HepG2 (cell line): Measurements from ENCODE around the gene SDC1. TPM values are rescaled to one million over a fixed set of nuclear protein-coding genes. Genes with fewer than 3 reads are reported as not detected.

ENCODE experiments used
- FOXA1 ChIP-seq, 2 experiments: fragments of 450-650 bp in 1 of 2; sonication (generic) in 1 of 2; formaldehyde crosslinking in 1 of 2; IDR thresholded peaks; 2 replicates each; pipeline versions ENCODE4 v1.4.0 to v1.6.1; 2016 to 2020; ENCODE audit warnings: missing genetic modification reagents in 1 of 2
- GATAD1 ChIP-seq: IDR thresholded peaks from 2 replicates; pipeline ENCODE4 v1.6.1; 2016; ENCODE audit warnings: missing genetic modification reagents, missing compliant biosample characterization
- HMG20A ChIP-seq: IDR thresholded peaks from 2 replicates; pipeline ENCODE4 v1.6.1; 2016; ENCODE audit warnings: borderline replicate concordance
- MAFF ChIP-seq: IDR thresholded peaks from 2 replicates; pipeline ENCODE4 v1.6.1; 2011; ENCODE audit warnings: low read depth, low read length, improper control_type of control experiment
- MED1 ChIP-seq: sonication (generic); formaldehyde crosslinking; IDR thresholded peaks from 2 replicates; pipeline ENCODE4 v1.4.0; 2020; ENCODE audit warnings: missing genetic modification reagents
- PAWR ChIP-seq: sonication (generic); formaldehyde crosslinking; IDR thresholded peaks from 2 replicates; pipeline ENCODE4 v1.4.0; 2020; ENCODE audit warnings: missing genetic modification reagents, mild to moderate bottlenecking, borderline replicate concordance
- PCBP1 ChIP-seq: fragments of 200-400 bp; formaldehyde crosslinking; IDR thresholded peaks from 2 replicates; pipeline ENCODE4 v1.6.1; 2017; ENCODE audit warnings: mild to moderate bottlenecking, low read depth, low read length, borderline replicate concordance
- SALL1 ChIP-seq: sonication (generic); formaldehyde crosslinking; IDR thresholded peaks from 2 replicates; pipeline ENCODE4 v1.8.0; 2022; ENCODE audit warnings: mild to moderate bottlenecking, missing genetic modification reagents
- ZBTB2 ChIP-seq: sonication (generic); formaldehyde crosslinking; IDR thresholded peaks from 2 replicates; pipeline ENCODE4 v1.8.0; 2022; ENCODE audit warnings: low read depth, missing genetic modification reagents
- ZBTB46 ChIP-seq: sonication (generic); formaldehyde crosslinking; IDR thresholded peaks from 2 replicates; pipeline ENCODE4 v1.4.0; 2020; ENCODE audit warnings: mild to moderate bottlenecking, missing genetic modification reagents, borderline replicate concordance
- ZFP41 ChIP-seq: sonication (generic); formaldehyde crosslinking; IDR thresholded peaks from 2 replicates; pipeline ENCODE4 v1.4.0; 2020; ENCODE audit warnings: mild to moderate bottlenecking, missing genetic modification reagents, borderline replicate concordance
- ZNF101 ChIP-seq: sonication (generic); formaldehyde crosslinking; IDR thresholded peaks from 2 replicates; pipeline ENCODE4 v1.4.0; 2020; ENCODE audit warnings: mild to moderate bottlenecking, low read depth, missing genetic modification reagents, borderline replicate concordance
- ZNF280D ChIP-seq: sonication (generic); formaldehyde crosslinking; IDR thresholded peaks from 2 replicates; pipeline ENCODE4 v1.5.1; 2020; ENCODE audit warnings: mild to moderate bottlenecking, missing genetic modification reagents
- ZNF547 ChIP-seq: sonication (generic); formaldehyde crosslinking; IDR thresholded peaks from 2 replicates; pipeline ENCODE4 v1.5.1; 2020; ENCODE audit warnings: mild to moderate bottlenecking, missing genetic modification reagents
- ZNF687 ChIP-seq: sonication (generic); formaldehyde crosslinking; IDR thresholded peaks from 2 replicates; pipeline ENCODE4 v1.5.1; 2020; ENCODE audit warnings: mild to moderate bottlenecking, missing genetic modification reagents, moderate library complexity
- ZNF75D ChIP-seq: sonication (generic); formaldehyde crosslinking; IDR thresholded peaks from 2 replicates; pipeline ENCODE4 v1.8.1; 2023; ENCODE audit warnings: missing genetic modification reagents, mild to moderate bottlenecking, borderline replicate concordance
- ZSCAN21 ChIP-seq: sonication (generic); formaldehyde crosslinking; IDR thresholded peaks from 2 replicates; pipeline ENCODE4 v1.8.0; 2022; ENCODE audit warnings: mild to moderate bottlenecking, missing genetic modification reagents, moderate library complexity, borderline replicate concordance
- ZSCAN29 ChIP-seq: sonication (generic); formaldehyde crosslinking; conservative IDR thresholded peaks from 2 replicates; pipeline ENCODE4 v1.4.0; 2020; ENCODE audit warnings: mild to moderate bottlenecking, missing genetic modification reagents
- polyA plus RNA-seq, 8 experiments: library from polyadenylated mRNA; depleted of rRNA in 3 of 8; stranded (reverse) in 7 of 8; unstranded in 1 of 8; fragments of >200 nt; fragmentation: Illumina TruSeq in 4 of 8; extraction: Trizol in 4 of 8; gene quantifications; 2 replicates each; pipeline versions ENCODE4 v1.2.1 to v1.2.3, GENCODE V29; 2011 to 2016; ENCODE audit warnings: low read depth in 4 of 8, missing spikeins in 1 of 8, mixed read lengths in 1 of 8; ENCODE audit not compliant: insufficient read depth in 1 of 8
- total RNA-seq, 5 experiments: library from RNA; depleted of rRNA; stranded (reverse); fragments of >200 nt; fragmentation: Illumina TruSeq; extraction: Trizol; gene quantifications; 2 replicates each; pipeline ENCODE4 v1.2.3, GENCODE V29; 2016; ENCODE audit warnings: low read depth in 1 of 5

Gene SDC1
- total and polyA plus RNA-seq, 2 of the 13 experiments (the other 11 are each of a cell fraction or from before 2014, with no cell fraction given), result 108 to 119 TPM

- no peak for TF ChIP-seq HMG20A (CRISPR knock-in tag)
- no peak for TF ChIP-seq FOXA1 (IDR thresholded peaks at IDR 0.05)
- TF ChIP-seq FOXA1 (CRISPR knock-in tag; IDR thresholded peaks at IDR 0.05), result no peak
- TF ChIP-seq PAWR (CRISPR knock-in tag), result no peak
- peak; percentile 10; the same call in 1 of the 2 replicates for TF ChIP-seq ZNF280D
- TF ChIP-seq ZSCAN29 (CRISPR knock-in tag), result 0 out of 2 replicates have a peak, but pooled peaks have one; percentile 14
- TF ChIP-seq GATAD1 (CRISPR knock-in tag), result no peak
- TF ChIP-seq MED1, result 0 out of 2 replicates have a peak, but pooled peaks have one; percentile 28
- TF ChIP-seq PCBP1, result no peak
- TF ChIP-seq ZSCAN21 (CRISPR knock-in tag), result no peak
- no peak for TF ChIP-seq ZBTB2 (CRISPR knock-in tag)
- no peak for TF ChIP-seq MAFF
- peak; percentile 70 for TF ChIP-seq ZNF547
- TF ChIP-seq ZNF687 (CRISPR knock-in tag), result peak; percentile 64; the same call in 1 of the 2 replicates
- no peak for TF ChIP-seq ZNF101 (CRISPR knock-in tag)
- TF ChIP-seq ZBTB46 (CRISPR knock-in tag), result no peak
- no peak for TF ChIP-seq SALL1 (CRISPR knock-in tag)
- no peak for TF ChIP-seq ZFP41
- no peak for TF ChIP-seq ZNF75D
Observed at GRCh38 chr2:20191714-20192569, 33.0 kb downstream of the SDC1 start (continued).
